ENCODE measurements around the gene BRAF. TPM values are rescaled to one million over a fixed set of nuclear protein-coding genes. Genes with fewer than 3 reads are reported as not detected.

The BRAF gene
- total and polyA plus RNA-seq, 2 of the 8 experiments (the other 6 are each of a cell fraction or from before 2014, with no cell fraction given), result 11.4 to 32.6 TPM

DNA sequence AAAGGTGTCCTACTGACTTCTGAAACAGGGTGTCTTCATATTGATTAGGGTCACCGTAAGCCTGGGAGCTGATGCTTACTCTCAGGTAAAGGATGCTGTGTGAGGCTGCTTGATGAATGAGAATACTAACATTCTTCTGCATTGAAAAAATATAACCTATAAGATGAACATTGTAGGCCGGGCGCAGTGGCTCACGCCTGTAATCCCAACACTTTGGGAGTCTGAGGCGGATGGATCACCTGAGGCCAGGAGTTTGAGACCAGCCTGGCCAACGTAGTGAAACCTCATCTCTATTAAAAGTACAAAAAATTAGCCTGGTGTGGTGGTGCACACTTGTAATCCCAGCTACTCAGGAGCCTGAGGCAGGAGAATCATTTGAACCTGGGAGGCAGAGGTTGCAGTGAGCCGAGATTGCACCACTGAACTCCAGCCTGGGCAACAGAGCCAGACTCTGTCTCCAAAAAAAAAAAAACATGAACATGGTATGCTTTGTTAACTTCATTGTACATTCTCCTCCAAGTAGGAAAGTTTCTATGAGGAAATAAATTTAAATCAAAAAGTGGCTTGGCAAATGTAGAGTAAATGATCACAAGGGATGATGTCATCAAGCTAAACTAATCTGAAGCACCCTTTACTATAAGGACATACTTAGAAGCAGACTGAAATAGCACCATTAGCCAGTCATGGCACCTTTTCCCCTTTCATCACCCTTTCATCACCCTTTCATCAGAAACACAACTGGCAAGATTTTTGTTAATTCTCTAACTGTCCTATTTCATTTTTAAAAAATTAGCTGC lies 1.5 kb upstream of the BRAF start (continued):
- TF ChIP-seq JUND (IDR thresholded peaks at IDR 0.05; ENCODE audit: low read length) (no peak), SP2 (IDR thresholded peaks at IDR 0.05; ENCODE audit: low read length) (no peak), EZH2 (IDR thresholded peaks at IDR 0.05; ENCODE audit: low read depth, low read length, severe bottlenecking) (no peak), SUZ12 (IDR thresholded peaks at IDR 0.05; ENCODE audit: low read length) (no peak), RFX5 (IDR thresholded peaks at IDR 0.05; ENCODE audit: borderline replicate concordance, low read depth, low read length) (no peak)
- TF ChIP-seq, protein P1, sequence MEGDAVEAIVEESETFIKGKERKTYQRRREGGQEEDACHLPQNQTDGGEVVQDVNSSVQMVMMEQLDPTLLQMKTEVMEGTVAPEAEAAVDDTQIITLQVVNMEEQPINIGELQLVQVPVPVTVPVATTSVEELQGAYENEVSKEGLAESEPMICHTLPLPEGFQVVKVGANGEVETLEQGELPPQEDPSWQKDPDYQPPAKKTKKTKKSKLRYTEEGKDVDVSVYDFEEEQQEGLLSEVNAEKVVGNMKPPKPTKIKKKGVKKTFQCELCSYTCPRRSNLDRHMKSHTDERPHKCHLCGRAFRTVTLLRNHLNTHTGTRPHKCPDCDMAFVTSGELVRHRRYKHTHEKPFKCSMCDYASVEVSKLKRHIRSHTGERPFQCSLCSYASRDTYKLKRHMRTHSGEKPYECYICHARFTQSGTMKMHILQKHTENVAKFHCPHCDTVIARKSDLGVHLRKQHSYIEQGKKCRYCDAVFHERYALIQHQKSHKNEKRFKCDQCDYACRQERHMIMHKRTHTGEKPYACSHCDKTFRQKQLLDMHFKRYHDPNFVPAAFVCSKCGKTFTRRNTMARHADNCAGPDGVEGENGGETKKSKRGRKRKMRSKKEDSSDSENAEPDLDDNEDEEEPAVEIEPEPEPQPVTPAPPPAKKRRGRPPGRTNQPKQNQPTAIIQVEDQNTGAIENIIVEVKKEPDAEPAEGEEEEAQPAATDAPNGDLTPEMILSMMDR (IDR thresholded peaks at IDR 0.05; ENCODE audit: control extremely low read depth in 1 of 3, insufficient read depth in 1 of 3, low read depth in 1 of 3, low read length in 3 of 3), result no peak
